Hypothalamus (tissue), 51 donors: ENCODE data around the gene CACNA1C.

Experiments
- DNase-seq, 51 donors: peaks; one replicate each; lab custom pipeline; 2025; lab: John Stamatoyannopoulos, UW

Gene CACNA1C

DNA sequence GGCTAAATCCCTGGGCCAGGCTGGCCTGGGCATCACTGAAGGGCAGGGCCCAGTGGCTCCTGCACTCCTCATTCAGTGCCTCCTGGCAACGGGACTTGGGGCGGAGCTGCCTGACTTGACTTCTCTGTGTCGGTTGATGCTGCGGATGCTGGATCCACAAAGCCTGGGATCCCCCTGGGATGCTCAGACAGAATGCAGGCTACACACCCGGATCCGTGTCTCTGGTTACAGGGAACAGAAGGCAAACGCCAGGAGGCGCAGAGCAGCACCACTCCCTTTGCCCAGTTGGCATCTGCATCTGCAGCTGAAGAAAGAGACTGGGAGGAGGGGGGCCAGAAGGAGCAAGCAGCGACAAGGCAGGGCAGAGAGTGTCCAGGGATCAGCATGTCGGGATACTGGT, 587.5 kb downstream of the CACNA1C start:
- no peak for DNase-seq

- peak in 14 of 51 donors; percentile 5 to 78 (median 22) for DNase-seq
These were observed 587.9 kb downstream of the CACNA1C start for GRCh38 chr12:2640709-2641108.

DNA sequence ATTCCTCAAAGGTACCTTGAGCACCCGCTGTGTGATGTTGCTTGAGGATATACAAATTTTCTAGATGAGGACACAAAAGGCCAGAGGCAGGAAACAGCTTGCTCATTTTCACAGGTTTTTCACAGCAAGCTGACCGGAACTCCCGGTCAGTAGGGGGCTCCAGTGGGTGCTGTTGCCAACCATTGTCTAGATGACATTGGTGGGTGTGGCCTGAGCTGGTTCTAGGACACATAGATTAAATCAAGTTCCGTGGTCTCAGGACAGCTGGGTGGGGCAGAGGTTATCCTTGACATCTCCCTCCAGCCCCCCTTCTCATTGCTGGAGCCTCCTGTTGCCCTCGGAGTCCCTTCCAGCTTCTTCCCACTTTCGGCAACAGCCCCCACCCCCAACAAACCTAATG, 588.4 kb downstream of the CACNA1C start:
- DNase-seq = no peak

DNA sequence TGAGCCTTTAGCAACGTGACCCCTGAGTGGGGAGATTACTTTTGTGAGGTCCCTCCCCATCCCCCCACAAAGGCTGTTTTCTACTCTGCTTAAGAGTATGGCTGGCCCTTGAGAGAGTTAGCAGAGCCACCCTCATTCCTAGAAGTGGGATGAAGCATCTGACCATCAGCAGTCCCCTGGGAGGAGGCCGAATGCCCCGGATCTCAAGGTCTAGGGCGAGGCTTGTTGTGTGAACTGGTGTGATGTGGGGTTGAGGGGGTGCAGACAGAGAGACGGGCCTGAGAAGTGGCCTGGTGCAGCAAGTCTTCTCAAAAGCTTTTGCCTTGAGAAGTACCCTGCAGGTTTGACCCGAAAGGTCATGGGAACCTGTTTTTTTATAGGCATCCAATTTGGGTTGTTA, 589.0 kb downstream of the CACNA1C start:
- DNase-seq = no peak

GRCh38 chr12:2642176-2642892, 589.5 kb downstream of the CACNA1C start:
- DNase-seq = no peak

DNA sequence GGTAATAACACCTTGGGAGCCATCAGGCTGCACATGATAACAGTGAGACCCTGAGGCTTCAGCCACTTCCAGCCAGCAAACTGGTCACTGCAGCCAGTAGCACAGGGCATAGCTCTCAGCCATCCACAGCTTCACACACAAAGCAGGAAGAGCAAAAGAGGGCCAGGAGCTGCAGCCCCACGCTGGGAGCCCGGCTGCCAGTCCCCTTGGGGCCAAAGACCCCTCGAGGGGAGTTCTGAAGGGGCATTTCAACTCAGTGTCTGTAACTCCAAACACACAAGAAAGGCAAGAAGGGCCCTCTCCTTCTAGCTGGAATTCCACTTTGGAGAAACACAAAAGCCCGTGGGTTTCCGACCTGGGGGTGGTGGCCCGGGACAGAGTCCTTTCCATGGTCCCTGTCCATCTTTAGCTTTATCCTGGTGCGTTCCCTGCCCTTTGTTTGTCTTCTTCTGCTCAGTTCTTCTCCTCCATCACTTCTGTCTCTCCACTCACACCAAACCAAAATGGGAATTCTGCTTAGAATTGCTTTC, 590.2 kb downstream of the CACNA1C start:
- no peak for DNase-seq

- DNase-seq = no peak
These were observed 590.9 kb downstream of the CACNA1C start for GRCh38 chr12:2643576-2644135.

DNA sequence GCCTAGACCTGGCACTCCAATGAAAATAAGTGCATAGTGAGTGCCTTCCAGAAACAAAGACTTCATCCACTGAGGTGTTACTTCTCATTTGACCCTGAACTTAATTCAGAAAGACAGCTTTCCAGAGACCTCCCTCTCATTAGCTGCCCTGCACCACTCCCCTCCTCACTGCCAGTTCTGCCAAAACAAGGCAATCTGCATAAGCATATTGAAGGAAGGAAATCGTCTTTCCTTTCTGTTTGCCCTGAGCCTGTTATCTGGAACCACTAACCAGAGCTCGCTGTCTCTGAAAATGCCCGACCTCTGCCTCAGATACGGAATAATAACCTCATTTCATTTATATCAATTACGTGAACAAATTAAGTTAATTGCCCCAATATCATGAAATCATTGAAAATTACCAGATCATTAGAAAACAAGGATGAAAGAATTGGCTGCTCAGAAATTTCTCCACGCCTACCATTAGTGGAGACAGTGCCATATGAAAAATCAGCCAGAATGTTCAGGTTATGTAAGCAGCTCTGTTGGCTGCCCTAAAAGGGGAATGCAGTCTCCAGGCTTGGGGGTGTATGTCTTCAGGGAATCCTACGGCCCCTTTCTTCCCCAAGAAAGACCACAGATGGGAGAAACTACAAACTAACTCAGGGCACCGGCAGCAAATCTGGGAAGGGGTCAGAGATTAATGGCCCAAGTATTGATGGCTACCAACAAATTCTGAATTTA, 592.1 kb downstream of the CACNA1C start:
- peak in 1 of 51 donors; percentile 12 for DNase-seq

GRCh38 chr12:2645460-2645859, 592.7 kb downstream of the CACNA1C start:
- DNase-seq = no peak

GRCh38 chr12:2646341-2646740, 593.6 kb downstream of the CACNA1C start:
- no peak for DNase-seq

- DNase-seq = no peak
These were observed 594.4 kb downstream of the CACNA1C start for GRCh38 chr12:2647186-2647585.

- no peak for DNase-seq
These were observed 595.6 kb downstream of the CACNA1C start for GRCh38 chr12:2648406-2648805.

DNA sequence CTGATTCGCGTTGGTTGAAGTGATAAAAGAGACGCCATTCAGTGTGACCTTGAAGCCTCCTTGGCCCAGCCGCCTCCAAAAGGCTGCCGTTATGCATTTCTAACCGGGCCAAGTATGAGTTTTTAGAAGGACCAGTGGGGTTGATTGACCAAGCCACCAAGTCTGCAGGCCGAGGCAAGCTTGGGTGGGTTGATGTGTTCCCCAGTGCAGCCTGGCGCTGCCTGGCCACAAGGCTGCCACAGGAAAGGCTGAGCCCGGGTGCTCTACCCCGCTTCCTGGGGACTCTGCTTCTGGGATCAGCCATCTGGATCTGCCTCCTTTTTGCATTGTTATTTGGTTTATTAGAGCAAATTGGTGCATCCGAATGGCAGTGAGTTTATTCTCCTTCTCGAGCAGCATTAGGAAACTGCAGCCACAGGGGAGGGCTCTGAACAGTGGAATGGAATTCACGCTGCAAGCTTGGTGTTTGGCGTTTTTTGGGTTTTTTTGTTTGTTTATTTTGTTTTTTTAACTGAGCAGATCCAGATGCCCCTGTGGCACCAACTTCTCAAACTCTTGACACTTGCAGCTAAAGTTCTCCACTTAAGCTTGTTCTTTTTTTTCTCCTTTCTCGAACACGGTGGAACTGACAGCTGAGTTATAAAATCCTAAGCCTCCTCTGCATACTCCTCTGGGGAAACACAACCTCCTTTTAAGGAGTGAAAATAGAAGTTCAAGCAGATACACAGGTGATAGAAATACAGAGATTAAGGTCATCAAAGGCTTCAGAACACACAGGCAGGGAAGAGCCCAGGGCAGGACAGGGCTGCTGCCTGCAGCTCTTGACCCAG, 596.6 kb downstream of the CACNA1C start:
- peak in 1 of 51 donors; percentile 28 for DNase-seq

- no peak for DNase-seq
These were observed 597.7 kb downstream of the CACNA1C start for GRCh38 chr12:2650261-2651067.

- no peak for DNase-seq
These were observed 598.5 kb downstream of the CACNA1C start for GRCh38 chr12:2651068-2651965.

DNA sequence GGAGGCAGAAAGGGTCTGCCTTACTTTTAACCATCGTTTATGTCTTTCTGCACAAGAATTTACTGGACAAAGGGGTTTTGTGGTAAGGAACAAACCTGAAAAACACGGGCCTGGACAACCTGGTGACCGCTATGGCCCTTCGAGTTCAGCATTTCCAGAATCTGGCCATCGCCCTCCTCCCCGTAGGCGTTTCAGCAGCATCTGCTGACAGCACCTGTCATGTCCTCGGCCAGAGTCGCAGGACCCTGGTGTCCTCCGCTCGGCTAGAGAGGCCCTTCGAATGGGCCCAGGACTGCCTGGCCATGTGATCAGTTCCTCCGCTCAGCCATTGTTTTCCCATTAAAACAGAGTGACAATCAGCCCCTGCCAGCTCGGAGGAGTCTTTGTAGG, 599.2 kb downstream of the CACNA1C start:
- no peak for DNase-seq

DNA sequence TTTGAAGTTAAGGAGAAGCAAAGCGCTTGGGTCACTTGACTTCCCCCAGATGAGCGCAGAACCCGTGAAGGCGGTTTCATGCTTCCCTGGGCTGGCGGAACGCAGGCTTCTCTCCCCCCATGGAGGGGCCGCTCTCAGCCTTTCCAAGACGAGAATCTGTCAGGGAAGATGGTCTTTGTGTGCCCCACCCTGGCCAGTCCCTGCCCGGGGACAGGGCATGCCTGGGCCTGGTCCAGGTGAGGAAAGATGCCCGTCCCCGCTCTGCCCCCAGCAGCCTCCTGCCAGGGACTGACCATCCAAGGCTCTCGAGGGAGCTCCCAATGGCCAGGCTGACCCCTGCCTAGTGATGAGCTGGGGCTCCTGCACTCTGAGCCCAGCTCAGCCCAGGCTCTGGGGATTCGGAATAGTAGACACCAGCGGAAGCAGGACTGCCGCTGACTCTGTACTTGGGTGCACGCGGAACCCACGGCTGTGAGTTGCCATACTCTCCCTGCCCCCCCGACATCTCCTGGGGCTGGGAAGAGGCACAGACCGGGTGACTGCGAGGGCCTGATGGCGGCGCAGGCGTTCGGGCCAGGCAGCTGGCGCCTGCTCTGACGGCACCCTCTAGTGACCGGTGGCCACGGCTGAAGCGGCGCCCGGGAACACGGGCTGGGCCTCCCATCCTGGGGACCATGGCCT, 599.8 kb downstream of the CACNA1C start:
- DNase-seq = no peak

- no peak for DNase-seq
These were observed 600.7 kb downstream of the CACNA1C start for GRCh38 chr12:2653461-2653965.
